ENCODE measurements around the gene GLT8D2.

GLT8D2 gene, protein sequence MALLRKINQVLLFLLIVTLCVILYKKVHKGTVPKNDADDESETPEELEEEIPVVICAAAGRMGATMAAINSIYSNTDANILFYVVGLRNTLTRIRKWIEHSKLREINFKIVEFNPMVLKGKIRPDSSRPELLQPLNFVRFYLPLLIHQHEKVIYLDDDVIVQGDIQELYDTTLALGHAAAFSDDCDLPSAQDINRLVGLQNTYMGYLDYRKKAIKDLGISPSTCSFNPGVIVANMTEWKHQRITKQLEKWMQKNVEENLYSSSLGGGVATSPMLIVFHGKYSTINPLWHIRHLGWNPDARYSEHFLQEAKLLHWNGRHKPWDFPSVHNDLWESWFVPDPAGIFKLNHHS

DNA sequence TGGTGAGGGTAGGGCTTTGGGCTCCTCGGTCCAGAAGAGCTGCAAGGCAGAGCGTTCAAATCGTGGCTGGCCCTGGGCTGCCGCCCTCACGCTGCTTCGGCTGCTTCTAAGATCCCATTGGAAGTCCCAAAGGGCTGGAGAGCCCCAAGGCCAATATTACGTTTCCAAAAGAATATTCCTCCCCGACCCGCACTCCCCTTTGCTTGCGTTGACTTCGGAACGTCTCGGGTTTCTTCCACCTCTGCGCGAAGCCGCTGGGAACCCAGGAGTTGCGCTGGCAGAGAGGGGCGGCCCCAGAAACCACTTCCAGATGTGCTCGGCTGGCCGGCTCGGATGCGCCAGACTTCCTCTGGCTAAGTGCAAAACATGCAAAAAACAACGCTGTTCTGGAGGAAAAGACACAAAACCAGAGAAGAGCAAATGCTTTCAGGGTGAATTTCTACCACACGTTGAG, at the start of gene GLT8D2:
GLT8D2 (minus strand) TSS at position 285 of the 454 bp plus-strand sequence. CDS start 30,539 bp downstream, outside the sequence.
- no peak for FAIRE-seq
- peak; percentile 50 for DNase-seq (ENCODE audit: insufficient read length, low spot score)

DNA sequence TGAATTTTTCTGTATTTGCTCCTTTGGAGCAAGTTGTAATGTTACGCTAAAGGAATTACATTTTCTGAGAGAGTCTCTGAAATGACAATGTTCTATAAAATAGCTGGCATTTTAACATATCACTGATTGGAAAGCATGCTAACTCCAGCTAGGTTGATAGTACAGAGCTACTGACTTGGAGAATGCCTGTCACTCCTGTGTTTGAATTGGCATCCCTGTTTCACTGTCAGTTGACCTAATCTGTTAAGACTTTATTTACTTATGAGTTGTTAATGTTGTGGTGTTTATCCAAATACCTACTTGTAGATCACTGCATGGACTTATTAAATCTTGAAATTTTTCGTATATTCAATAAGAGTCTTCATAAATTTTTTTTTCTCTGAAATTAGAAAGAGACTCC, 48.0 kb upstream of the GLT8D2 start:
- no peak for FAIRE-seq
- no peak for DNase-seq (ENCODE audit: insufficient read length, low spot score)

DNA sequence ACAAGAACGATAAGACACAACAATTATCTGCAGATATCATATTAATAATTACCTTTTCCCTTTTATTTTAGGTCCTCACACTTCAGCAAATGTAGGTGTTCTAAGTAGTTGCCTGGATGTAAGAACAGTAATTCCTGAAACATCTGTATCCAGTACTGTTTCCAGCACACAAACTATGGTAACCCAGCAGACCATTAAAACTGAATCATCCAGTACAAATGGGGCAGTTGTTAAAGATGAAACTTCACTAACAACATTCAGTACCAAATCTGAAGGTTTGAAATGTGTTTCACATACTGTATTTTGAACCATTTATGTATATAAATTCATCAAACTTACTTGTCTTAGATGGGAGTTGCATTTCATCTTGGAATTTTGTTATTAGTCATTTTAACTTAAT, 45.3 kb upstream of the GLT8D2 start:
- FAIRE-seq (no peak), DNase-seq (ENCODE audit: insufficient read length, low spot score) (no peak)

DNA sequence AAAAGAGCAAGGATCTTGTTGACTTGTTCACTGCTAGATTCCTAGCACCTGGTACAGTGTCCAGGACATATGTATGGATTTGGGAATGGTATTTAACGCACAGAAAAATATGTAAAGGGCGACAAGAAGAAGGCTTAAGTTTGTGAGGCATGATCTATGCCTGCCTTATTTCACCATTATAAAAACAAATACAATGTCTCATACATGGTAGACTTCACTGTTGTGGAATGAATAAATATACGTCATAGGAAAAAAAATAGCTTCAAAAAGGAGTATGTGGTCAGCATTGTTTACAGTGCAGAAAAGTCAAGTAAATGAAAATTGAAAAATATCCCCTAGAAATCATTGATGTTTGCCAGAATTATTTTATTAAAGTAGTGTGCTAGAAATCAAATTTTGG, 44.3 kb upstream of the GLT8D2 start:
- FAIRE-seq, result peak; percentile 36
- no peak for DNase-seq (ENCODE audit: insufficient read length, low spot score)

DNA sequence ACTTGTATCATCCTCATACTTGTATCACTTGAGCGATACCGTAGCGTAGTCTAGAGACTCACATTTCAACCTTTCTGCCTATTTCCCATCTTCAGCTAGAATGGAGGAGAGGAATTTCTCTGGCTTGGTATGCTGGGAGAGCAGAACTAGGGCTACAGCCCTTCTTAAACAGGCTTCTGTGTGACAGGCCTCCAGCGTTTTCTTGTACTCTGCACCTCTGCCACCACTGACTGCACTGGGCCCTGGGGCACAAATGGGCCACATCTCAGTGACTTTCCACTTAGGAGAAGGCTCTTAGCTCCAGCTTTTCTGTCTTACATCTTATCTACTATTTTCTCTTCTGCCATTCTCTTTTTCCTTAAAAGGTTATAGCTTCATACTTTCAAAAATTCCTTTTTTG, 41.1 kb upstream of the GLT8D2 start:
- no peak for DNase-seq (ENCODE audit: insufficient read length, low spot score)
- FAIRE-seq, result no peak

DNA sequence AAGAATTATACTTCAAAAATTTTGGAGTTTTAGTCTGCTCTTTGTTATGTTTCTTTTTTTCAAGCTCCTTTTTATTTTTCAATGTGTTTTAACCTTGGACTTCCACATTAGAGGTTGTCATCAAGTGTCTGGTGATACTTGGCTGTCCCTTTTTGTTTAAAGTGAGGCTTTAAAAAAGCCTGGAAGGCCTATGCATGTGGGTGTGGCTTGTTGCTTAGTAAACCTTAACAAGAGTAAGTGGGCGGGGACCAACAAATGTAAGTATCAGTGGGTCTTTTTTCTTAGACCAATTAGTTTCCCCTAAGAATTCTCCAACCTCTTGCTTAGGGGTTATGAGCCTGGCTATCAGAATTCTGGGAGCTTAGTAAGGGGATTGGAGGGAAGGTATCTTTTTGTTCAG, 40.7 kb upstream of the GLT8D2 start:
- DNase-seq (ENCODE audit: insufficient read length, low spot score), result no peak
- FAIRE-seq, result no peak

DNA sequence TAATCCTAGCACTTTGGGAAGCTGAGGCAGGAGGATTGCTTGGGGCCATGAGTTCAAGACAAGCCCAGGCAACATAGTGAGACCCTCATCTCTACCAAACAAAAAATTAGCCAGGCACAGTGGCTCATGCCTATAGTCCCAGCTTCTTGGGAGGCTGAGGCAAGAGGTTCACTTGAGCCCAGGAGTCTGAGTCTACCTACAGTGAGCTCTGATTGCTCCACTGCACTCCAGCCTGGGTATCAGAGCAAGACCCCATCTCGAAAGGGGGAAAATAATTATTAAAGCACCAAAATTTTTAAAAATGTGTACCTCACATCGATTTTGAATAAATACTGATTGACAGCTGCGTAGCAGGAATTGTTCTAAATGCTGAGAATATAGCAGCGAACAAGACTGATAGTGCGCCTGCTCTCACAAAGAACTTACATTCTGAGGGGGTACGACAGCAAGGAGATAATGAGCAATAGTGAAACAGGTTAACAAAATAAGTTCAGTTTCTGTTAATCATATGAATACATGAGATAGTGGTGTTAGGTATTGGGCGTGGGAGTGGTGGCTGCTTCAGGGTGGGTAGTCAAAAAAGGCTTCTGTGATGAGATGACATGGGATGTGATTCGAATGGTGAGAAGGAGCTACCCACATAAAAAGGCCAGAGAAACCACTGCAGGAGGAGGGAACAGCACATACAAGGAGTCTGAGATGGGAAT, 33.9 kb upstream of the GLT8D2 start:
- peak; percentile 64 for FAIRE-seq

DNA sequence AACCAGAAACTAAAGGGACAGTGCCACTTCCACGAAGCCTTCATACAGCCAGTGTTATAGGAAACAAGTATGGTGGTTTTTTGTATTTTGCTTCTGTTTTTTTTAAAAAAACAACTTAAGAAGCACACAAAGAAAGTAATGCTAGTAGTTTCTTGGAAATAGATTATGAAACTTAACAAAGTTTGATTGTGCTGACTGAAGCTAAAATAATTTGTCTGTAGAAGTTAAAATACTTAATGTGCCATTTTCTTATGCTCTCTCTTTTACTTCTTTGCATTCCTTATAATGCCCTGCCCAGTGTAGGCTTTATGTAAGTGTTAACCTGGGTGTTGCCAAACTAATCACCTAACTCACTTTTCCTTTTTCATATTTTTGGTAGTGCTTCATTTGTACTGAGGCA, 30.8 kb upstream of the GLT8D2 start:
- no peak for FAIRE-seq

More for the DNA sequence above, 33.9 kb upstream of the GLT8D2 start:
- no peak for DNase-seq (ENCODE audit: insufficient read length, low spot score)

DNA sequence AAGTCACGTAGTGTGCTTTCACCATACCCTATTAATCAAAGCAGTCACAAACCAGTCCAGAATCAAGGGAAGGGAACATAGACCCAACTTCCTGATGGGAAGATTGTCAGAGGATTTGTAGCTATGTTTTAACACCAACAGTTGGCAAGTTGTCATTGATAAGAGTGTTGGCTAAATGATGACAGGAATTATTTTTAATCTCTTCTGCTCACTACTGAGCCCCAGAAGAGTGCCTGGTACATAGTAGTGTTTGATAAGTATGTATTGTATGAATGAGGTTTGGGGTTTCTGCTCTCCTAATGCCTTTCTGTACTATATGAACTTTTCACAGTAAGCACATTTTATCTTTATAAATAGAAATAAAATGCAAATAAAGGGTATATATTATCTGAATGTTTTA, 29.0 kb upstream of the GLT8D2 start:
- DNase-seq (ENCODE audit: insufficient read length, low spot score) (no peak), FAIRE-seq (no peak)

More for the DNA sequence above, 30.8 kb upstream of the GLT8D2 start:
- no peak for DNase-seq (ENCODE audit: insufficient read length, low spot score)

DNA sequence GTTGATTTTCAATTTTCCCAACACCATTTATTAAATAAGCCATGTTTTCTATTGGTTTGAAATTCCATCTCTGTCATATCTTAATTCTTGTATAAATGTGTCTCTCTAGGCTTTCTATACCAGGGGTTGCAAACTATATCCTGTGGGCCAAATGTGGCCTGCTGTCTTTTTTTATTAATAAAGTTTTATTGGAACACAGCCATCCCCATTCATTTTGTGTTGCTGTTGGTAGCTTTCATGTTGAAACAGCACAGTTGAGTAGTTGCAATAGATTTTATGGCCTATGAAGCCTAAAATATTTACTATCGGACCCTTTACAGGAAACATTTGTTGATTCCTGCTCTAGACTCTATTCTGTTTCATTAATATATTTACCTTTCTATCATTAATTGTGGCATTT, 23.7 kb upstream of the GLT8D2 start:
- no peak for FAIRE-seq
- no peak for DNase-seq (ENCODE audit: insufficient read length, low spot score)

DNA sequence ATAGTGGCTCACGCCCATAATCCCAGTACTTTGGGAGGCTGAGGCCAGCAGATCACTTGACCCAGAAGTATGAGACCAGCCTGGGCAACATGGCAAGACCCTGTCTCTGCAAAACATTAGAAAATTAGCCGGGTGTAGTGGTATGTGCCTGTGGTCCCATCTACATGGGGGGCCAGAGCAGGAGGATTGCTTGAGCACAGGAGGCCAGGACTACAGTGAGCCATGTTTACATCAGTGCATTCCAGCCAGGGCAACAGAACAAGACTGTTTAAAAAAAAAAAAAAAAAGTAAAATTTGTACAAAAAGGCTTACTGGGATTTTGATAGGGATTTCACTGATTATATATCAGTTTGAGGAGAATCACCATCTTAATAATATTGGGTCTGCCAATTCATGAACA, 22.1 kb upstream of the GLT8D2 start:
- no peak for FAIRE-seq

DNA sequence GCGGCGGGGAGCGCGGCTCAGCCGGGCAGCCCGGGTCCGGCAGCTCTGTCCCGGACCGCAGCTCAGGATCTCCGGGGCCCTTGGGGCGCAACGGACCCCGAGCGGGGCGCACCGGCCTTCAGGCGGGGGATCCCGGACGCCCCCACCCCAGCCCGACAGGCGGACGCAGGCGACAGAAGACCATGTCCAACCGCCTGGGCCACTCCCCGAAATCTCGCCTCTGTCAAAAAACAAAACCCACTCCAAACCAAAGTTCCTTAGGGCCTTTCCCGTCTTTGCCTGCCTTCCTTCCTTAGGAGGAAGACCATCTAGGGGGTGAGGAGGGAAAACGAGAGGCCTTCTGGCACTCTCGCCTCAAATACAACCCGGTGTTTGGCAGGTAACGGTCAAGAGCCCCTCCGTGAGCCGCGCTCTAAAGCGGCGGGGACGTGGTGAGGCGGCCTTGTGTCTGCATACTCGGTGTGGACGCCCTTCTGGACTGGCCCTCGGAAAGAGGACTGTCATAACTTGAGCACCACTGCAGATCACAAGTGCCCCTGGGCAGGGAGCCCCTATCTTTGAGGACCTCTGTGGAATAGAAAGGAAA, 14.9 kb upstream of the GLT8D2 start:
- FAIRE-seq (no peak), DNase-seq (ENCODE audit: insufficient read length, low spot score) (no peak)

More for the DNA sequence above, 22.1 kb upstream of the GLT8D2 start:
- no peak for DNase-seq (ENCODE audit: insufficient read length, low spot score)

DNA sequence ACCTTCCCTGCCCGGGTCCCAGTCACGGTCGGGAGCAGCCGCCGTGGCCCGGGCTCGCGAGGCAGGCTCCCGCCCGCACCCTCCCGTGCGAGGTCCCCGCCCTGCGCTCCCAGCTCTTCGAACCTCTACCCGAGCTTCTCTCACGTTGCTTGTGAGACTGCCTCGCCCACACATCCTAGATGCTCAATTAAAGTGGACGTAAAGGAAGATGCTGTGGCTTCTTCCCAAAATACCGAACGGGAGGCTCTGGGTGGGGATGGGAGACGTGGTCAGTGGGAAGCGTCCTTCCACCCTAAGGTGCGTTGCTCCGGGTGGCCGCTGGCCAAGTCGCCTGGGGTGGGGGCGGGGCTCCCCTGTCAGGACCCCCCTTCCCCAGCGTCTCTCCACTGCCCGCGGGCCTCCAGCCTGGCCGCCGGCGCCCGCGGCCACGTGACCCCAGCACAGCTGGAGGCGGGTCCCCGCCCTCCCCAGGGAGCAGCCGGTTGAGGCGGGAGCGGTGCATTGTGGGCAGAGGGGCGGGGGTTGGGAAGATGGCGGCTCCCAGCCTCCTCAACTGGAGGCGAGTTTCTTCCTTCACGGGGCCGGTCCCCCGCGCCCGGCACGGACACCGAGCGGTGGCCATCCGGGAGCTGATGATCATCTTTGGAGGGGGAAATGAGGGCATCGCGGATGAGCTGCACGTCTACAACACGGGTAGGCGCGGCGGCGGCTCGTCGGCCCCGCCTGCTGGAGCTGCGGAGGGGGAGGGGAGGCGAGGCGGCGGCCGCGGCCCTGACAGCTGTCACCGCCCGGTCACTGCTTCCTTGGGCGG, 14.2 kb upstream of the GLT8D2 start, which contains the start of gene HCFC2:
HCFC2 (plus strand) TSS at position 501 of the 811 bp plus-strand sequence; CDS start at position 531, 30 bp downstream.
- DNase-seq (ENCODE audit: insufficient read length, low spot score) (peak; percentile 97), FAIRE-seq (peak; percentile 91)

DNA sequence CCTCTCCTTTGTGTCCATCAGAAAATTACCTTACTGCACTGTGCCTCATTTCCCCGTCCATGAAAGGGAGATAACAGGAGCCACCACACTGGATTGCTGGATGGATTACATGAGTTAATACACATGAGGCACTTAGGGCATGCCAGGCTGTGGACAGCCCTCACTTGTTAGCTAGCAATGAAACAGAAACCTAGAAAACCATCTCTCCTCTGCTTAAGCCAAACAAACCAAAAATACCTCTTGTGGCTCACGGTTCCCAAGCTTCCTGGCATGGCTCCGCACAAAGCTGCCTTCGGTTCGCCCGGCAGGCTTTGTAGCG, 13.7 kb upstream of the GLT8D2 start:
- FAIRE-seq (no peak), DNase-seq (ENCODE audit: insufficient read length, low spot score) (peak; percentile 40)

DNA sequence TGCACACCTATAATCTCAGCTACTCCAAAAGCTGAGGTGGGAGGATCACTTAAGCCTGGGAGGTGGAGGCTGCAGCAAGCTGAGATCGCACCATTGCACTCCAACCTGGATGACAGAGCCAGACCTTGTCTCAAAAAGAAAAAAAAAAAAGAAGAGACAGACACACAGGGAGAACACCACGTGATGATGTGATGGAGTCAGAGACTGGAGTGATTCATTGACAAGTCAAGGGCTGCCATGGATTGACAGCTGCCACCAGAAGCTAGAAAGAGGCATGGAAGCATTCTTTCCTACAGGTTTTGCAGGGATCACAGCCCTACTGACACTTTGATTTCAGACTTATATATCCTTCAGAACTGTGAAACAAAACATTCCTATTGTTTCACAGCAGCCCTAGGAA, 10.8 kb upstream of the GLT8D2 start:
- no peak for DNase-seq (ENCODE audit: insufficient read length, low spot score)
- FAIRE-seq, result no peak

DNA sequence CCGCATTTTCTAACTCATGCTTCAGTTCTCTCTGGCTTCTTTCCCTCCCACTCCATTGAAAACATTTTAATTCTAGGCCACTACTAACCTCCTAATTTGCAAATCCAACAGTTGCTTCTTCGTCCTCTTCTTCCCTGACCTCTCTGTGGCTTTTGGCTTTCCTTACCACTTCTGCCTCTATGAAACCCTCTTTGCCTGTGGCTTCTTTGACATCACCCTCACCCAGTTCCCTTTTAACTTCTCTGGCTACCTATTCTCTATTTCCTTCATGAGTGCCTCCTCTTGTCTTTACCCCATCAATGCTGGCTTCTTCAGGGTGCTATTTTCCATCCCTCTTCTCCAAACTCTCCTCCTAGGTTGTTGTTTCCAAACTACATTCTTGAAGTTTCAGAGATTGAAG, 10.0 kb upstream of the GLT8D2 start:
- FAIRE-seq, result no peak
- DNase-seq (ENCODE audit: insufficient read length, low spot score), result no peak

DNA sequence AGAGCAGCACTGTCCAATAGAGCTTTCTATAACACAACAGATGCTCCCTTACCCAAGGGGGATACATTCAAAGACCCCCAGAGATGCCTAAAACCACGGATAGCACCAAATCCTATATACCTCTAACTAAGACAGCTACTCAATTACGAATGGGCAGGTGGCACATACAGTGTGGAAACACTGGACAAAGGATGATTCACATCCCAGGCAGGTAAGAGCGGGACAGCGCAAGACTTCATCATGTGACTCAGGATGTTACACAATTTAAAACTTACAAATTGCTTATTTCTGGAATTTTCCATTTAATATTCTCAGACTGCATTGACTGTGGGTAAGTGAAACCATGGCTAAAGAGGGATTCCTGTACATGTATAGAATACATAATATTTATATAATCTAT, 8.8 kb upstream of the GLT8D2 start:
- FAIRE-seq (no peak), DNase-seq (ENCODE audit: insufficient read length, low spot score) (no peak)

DNA sequence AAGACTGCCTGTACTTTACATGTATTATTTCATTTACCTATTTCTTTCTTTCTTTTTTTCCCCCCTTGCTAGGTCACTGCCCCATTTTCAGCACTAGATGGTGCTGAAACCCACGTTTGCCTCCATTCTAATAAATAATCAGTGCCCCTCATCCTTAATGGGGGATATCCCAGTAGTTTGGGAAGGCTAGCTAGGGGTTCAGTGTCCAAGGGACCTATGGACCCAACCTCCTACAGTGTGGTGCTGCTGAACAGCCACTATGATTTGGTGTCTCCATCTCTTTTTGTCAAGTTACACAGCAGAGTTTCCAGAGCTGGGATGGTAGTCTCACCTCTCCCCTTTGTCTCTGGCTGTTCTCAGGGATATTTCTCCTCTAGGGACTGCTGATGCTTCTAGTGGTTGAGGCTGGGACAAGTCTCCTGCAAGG, 7.8 kb upstream of the GLT8D2 start:
- FAIRE-seq (no peak), DNase-seq (ENCODE audit: insufficient read length, low spot score) (no peak)

DNA sequence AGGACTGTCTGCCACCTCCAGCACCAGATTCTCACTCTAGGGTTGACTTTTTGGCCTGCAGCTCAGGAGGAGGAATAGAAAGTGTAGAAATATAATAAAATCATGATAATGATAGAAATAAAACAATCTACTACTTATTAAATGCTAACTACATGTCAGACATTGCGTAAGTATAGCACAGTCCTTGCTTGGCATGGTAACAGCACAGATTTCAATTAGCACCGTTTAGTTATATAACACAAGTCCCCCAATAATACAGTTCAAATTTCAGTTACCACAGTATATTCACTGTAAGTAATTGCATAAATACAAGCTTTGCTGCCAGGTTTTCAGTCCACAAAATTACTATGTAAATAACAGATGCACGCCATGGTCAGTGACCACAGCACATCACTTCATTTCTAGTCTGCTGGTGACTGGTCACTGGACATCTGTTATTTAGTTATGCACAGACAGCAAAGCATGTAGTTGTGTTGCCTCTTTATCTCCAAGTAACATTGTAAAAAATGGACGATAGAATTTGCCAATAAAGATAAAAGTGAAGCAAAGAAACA, 6.5 kb upstream of the GLT8D2 start:
- DNase-seq (ENCODE audit: insufficient read length, low spot score) (no peak), FAIRE-seq (no peak)

DNA sequence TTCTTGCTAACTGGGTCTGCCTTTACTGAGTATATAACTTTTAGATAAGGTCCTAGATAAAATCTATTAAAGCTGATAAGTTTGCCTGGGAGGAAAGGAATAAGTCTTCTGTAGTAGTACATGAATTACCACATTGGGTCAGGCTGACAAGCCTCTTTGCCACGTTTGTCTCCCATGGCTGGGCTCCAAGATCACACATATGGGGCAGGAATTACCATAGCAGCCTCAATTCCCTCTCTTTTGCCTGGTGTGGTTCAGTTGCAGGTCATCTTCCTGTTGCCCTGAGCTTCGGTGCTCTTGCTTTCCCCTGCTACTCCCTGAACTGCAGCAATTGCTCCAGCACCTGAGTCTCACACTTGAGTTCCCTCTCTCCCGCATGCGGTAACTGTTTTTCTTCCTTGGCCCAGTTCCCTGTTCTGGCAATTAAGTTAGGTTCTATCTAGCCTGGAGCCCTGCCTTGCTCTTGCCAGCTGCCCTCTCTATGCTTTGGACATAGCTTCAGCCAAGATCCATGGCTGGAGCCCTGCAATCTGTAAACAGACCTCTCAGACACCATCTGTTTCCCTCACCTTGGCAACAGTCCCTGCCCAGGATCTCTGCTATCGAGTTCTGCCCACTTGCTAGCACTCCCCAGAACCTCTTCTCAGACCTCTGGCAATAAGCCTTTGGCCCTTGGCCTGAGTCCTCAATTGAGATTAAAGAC, 5.8 kb upstream of the GLT8D2 start:
- DNase-seq (ENCODE audit: insufficient read length, low spot score), result no peak
- FAIRE-seq, result no peak
